Parathyroid adenoma (tissue), 2 donors: ENCODE measurements around the gene FANCC.

ENCODE experiments used
- H2AFZ ChIP-seq: fragments of 300-600 bp; sonication (generic); one replicate; pipeline ENCODE4 v1.7.0; 2017; ENCODE audit warnings: antibody characterized with exemption, mild to moderate bottlenecking
- H3K27ac ChIP-seq: fragments of 300-600 bp; sonication (generic); one replicate; pipeline ENCODE4 v1.7.0; 2017
- H3K27me3 ChIP-seq: fragments of 300-600 bp; sonication (generic); one replicate; pipeline ENCODE4 v1.7.0; 2017; ENCODE audit warnings: low read length; ENCODE audit not compliant: control insufficient read depth, insufficient read depth
- H3K36me3 ChIP-seq: fragments of 300-600 bp; sonication (generic); one replicate; pipeline ENCODE4 v1.7.0; 2017; ENCODE audit warnings: low read length; ENCODE audit not compliant: control insufficient read depth, insufficient read depth
- H3K4me1 ChIP-seq: fragments of 300-600 bp; sonication (generic); one replicate; pipeline ENCODE4 v1.7.0; 2017; ENCODE audit warnings: control low read depth
- H3K4me2 ChIP-seq: fragments of 300-600 bp; sonication (generic); one replicate; pipeline ENCODE4 v1.7.0; 2017; ENCODE audit warnings: low read length
- H3K4me3 ChIP-seq: fragments of 300-600 bp; sonication (generic); one replicate; pipeline ENCODE4 v1.7.0; 2017; ENCODE audit warnings: low read depth, low read length
- H3K79me2 ChIP-seq: fragments of 300-600 bp; sonication (generic); one replicate; pipeline ENCODE4 v1.7.0; 2017; ENCODE audit warnings: control low read depth
- H3K9ac ChIP-seq: fragments of 300-600 bp; sonication (generic); one replicate; pipeline ENCODE4 v1.7.0; 2017; ENCODE audit warnings: mild to moderate bottlenecking
- H3K9me3 ChIP-seq: fragments of 300-600 bp; sonication (generic); one replicate; pipeline ENCODE4 v1.7.0; 2017; ENCODE audit warnings: low read length; ENCODE audit not compliant: control insufficient read depth
- CTCF ChIP-seq: fragments of 300-600 bp; sonication (generic); IDR thresholded peaks from one replicate; pipeline ENCODE4 v1.7.0; 2017; ENCODE audit warnings: antibody characterized with exemption, mild to moderate bottlenecking
- donor health status: primary hyperparathyroidism.

The FANCC gene

DNA sequence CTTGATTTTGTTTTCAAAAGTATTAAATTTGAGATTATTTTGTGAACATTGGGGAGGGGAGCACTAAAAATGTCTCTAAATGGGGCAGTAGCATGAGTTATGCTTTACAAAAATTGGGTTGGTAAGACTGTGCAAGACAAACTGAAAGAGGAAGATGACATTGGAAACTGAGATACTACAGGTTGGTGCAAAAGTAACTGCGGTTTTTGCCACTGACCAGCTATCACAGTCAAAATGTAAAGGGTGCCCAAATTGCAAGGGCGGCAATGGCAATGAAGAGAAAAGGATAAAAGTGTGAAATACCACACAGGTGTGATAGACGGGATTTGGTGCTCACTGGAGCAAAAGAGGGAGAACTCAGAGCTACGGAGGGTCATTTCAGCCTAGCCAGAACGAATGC lies 124.0 kb downstream of the FANCC start:
- no peak overlapping the region for H3K27ac ChIP-seq
- peaks cover 10% of the 10 kb centered on the region for H3K4me1 ChIP-seq
- no peaks in the 10 kb centered on the region for H3K79me2 ChIP-seq
- no peaks in the 10 kb centered on the region for H3K27me3 ChIP-seq
- no peak overlapping the region for H2AFZ ChIP-seq
- no peaks in the 10 kb centered on the region for H3K36me3 ChIP-seq
- no peak for TF ChIP-seq CTCF
- H3K4me3 ChIP-seq = no peak overlapping the region
- no peak overlapping the region for H3K4me2 ChIP-seq
- H3K9ac ChIP-seq = no peak overlapping the region
- no peaks in the 10 kb centered on the region for H3K9me3 ChIP-seq

DNA sequence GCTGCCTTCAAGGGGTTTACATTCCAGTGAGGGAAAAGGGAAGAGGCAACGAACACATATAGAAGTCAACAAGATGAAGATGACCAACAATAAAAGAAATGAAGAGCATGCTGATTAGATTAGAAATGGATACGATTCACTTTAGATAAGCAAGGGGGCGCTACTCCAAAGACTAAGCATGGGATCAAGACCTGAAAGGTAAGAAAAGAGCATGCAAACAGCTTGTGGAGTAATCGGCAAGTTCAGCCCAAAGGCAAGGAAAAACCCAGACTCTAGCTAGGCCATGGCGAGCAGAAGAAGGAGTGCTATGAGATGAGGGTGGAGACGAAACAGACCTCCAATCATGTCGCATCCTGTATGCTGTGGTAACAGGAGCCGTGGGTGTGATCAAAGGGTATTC lies 124.4 kb downstream of the FANCC start:
- TF ChIP-seq CTCF = no peak

GRCh38 chr9:95192631-95193030 lies 124.9 kb downstream of the FANCC start:
- H3K27me3 ChIP-seq = no peaks in the 10 kb centered on the region
- H3K9me3 ChIP-seq = no peaks in the 10 kb centered on the region

More for the DNA sequence above, 124.4 kb downstream of the FANCC start:
- Histone ChIP-seq H3K79me2 (no peaks in the 10 kb centered on the region), H3K4me3 (no peak overlapping the region), H3K4me2 (no peak overlapping the region), H3K27ac (no peak overlapping the region), H3K27me3 (no peaks in the 10 kb centered on the region), H3K9ac (no peak overlapping the region), H3K9me3 (no peaks in the 10 kb centered on the region), H3K36me3 (no peaks in the 10 kb centered on the region), H2AFZ (no peak overlapping the region), H3K4me1 (peaks cover 10% of the 10 kb centered on the region)

DNA sequence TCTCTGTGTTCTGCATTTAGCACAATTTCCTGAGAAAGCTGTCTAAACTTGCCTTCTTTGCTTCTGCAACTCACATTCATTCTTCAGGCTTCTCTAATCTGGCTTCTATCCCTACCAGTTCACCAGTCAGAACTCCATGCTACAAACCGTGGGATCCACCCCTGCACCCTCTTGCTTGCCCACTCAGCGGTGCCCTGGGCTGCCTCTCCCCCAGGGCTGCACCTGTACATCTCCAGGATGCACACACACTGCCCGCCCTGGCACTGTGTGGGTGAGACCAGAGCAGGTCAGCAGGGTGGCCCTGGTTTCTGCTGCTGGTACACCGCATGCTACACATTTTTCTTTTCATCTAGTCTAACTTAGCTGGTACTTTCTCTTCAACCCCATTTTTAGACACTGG lies 127.1 kb downstream of the FANCC start:
- H2AFZ ChIP-seq = no peak overlapping the region
- H3K9ac ChIP-seq = no peak overlapping the region
- no peaks in the 10 kb centered on the region for H3K36me3 ChIP-seq
- peak overlapping the region; percentile 76 for H3K27ac ChIP-seq
- H3K4me1 ChIP-seq = peaks cover 10% of the 10 kb centered on the region
- H3K4me2 ChIP-seq = no peak overlapping the region
- no peak for TF ChIP-seq CTCF
- H3K27me3 ChIP-seq = no peaks in the 10 kb centered on the region
- H3K4me3 ChIP-seq = no peak overlapping the region
- H3K9me3 ChIP-seq = no peaks in the 10 kb centered on the region
- no peaks in the 10 kb centered on the region for H3K79me2 ChIP-seq

More at GRCh38 chr9:95192631-95193030, 124.9 kb downstream of the FANCC start:
- no peak for TF ChIP-seq CTCF
- H3K27ac ChIP-seq = no peak overlapping the region
- no peaks in the 10 kb centered on the region for H3K79me2 ChIP-seq
- no peak overlapping the region for H3K4me2 ChIP-seq
- no peak overlapping the region for H3K9ac ChIP-seq
- H3K36me3 ChIP-seq = no peaks in the 10 kb centered on the region
- H3K4me1 ChIP-seq = peaks cover 10% of the 10 kb centered on the region
- H2AFZ ChIP-seq = no peak overlapping the region
- H3K4me3 ChIP-seq = no peak overlapping the region

DNA sequence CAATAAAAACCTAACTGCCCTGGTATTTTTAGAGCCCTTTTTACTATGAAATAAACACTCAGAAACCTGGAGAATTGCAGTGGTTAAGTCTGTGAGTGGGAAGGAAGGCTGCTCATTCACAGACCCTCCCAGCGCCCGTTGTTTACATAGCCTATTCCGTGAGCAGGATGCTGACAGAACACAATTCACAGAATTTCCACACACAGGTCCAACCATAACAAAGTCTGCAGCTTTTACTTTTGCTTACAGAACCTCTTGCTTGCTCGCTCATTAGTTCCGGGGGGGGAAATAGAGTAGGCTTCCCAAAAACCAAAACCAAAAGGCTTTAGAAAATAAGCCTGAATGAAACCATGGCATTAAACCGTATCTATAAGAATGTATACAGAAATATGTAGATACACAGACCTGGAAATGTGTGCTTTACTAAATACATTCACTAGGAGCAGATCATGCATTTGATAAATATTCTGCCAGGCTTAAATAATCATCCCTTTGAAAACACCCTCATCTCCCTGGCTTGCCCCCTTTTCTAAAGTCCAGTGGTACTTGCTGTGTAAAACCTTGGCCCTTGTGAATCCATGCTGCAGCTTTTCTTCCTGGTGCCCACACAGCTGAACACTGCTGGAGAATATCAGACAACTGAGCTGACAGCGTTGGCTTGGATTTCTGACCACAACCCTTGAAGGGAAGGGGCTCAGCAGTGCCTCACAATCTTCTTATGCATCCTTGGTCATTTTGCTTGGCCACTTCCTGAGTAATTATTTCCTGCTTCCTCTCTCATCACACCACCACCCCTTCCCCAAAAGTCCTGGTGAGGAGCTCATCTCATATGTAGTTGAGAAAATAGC lies 128.0 kb downstream of the FANCC start:
- H3K27ac ChIP-seq = peak overlapping the region; percentile 76
- H3K4me3 ChIP-seq = peak overlapping the region; percentile 35

More for the DNA sequence above, 128.0 kb downstream of the FANCC start:
- H2AFZ ChIP-seq = peak overlapping the region; percentile 51
- H3K36me3 ChIP-seq = no peaks in the 10 kb centered on the region
- no peak for TF ChIP-seq CTCF
- peaks cover 10% of the 10 kb centered on the region for H3K4me1 ChIP-seq
- H3K9ac ChIP-seq = no peak overlapping the region
- peak overlapping the region; percentile 60 for H3K4me2 ChIP-seq
- H3K79me2 ChIP-seq = no peaks in the 10 kb centered on the region
- no peaks in the 10 kb centered on the region for H3K27me3 ChIP-seq
- no peaks in the 10 kb centered on the region for H3K9me3 ChIP-seq
